Peyer's patch (tissue), 4 donors: ENCODE data around the gene NGB.

ENCODE experiments used
- CTCF ChIP-seq, 6 experiments: fragments of 450-650 bp in 4 of 6; fragments of 200-600 bp in 2 of 6; sonication (generic) in 1 of 6; IDR thresholded peaks; one replicate each; pipeline ENCODE4 v1.5.1; 2017 to 2019; ENCODE audit warnings: antibody characterized with exemption in 6 of 6, mild to moderate bottlenecking in 3 of 6, moderate library complexity in 1 of 6
- POLR2A ChIP-seq, 2 donors: fragments of 450-650 bp; IDR thresholded peaks; one replicate each; pipeline ENCODE4 v1.5.1; 2017; ENCODE audit warnings: antibody characterized with exemption in 2 of 2, mild to moderate bottlenecking in 2 of 2, moderate library complexity in 2 of 2

DNA sequence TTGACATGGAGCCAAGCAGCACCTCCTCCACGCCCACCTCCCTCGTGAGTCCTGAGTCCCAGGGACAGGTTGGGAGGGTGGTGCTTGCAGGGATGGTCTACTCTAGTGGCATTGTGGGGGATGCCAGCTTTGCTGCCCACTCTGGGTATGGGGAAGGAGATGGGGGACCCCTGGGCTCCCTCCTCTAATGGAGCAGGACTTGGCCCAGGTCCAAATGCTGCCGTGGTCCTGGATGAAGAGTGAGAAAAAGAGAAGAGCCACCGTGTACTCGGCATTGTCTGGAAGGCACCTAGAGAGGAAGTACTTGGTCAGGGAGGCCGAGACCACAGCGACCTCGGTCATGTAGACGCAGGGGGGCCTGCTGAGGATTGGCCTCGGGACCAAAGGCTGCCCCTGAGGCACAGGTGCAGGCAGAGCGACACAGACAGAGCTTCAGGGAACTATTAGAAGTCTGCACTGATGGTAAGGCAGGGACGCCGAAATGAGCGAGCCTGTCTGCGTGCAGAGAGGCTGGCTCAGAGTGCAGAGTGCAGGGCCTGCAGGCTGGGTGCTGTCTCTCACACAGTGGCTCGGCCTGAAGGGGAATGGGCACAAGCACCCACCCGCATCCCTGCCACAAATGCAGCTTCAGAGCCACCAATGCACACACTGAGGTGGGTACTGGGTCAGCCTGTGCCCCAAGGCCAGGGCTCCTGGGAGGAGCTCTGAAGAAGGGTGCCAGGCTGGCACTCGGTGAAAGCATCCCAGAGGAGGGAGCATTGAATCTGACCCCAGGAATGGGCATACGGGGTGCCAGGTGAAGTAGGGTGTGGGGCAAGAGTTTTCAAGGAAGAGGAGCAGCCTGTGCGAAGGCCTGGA is 17.4 kb downstream of the NGB start:
- TF ChIP-seq POLR2A (IDR thresholded peaks at IDR 0.05) (no peak), CTCF (IDR thresholded peaks at IDR 0.05) (no peak)
